K562 (cell line): ENCODE data around the gene SCAP. TPM values are rescaled to one million over a fixed set of nuclear protein-coding genes. Genes with fewer than 3 reads are reported as not detected.

ENCODE experiments used
- GTF2E2 ChIP-seq: fragments of 200-800 bp; sonication (Bioruptor generic); IDR thresholded peaks from 2 replicates; pipeline ENCODE4 v1.6.1; 2016; ENCODE audit warnings: missing genetic modification characterization, missing compliant biosample characterization
- NFE2L1 ChIP-seq: fragments of 450-650 bp; IDR thresholded peaks from 2 replicates; pipeline ENCODE4 v1.6.1; 2016; ENCODE audit warnings: missing genetic modification characterization, low read depth, mild to moderate bottlenecking, missing compliant biosample characterization, moderate library complexity, borderline replicate concordance
- POLR2G ChIP-seq: fragments of 200-400 bp; formaldehyde crosslinking; IDR thresholded peaks from 2 replicates; pipeline ENCODE4 v1.6.1; 2017; ENCODE audit warnings: low read depth, mild to moderate bottlenecking, antibody characterized with exemption, low read length, moderate library complexity
- SREBF1 ChIP-seq: fragments of 150-350 bp; IDR thresholded peaks from 2 replicates; pipeline ENCODE4 v1.6.1; 2014; ENCODE audit warnings: antibody characterized with exemption, low read depth, low read length, borderline replicate concordance
- U2AF2 ChIP-seq: fragments of 200-400 bp; formaldehyde crosslinking; optimal IDR thresholded peaks from 2 replicates; pipeline ENCODE3; 2017; ENCODE audit warnings: low read depth, mild to moderate bottlenecking, low read length
- ZC3H8 ChIP-seq: fragments of 450-650 bp; IDR thresholded peaks from 2 replicates; pipeline ENCODE4 v1.6.1; 2017
- polyA plus RNA-seq, 8 experiments: library from polyadenylated mRNA; depleted of rRNA in 4 of 8; stranded (reverse) in 5 of 8; unstranded in 3 of 8; fragments of >200 nt; fragmentation: Nextera tagmentation in 2 of 8; fragmentation: Illumina TruSeq in 1 of 8; extraction: Ambion mirVana in 2 of 8; extraction: Trizol in 1 of 8; gene quantifications; 2 replicates each; pipeline versions ENCODE4 v1.2.1 to v1.2.3, GENCODE V29; 2011 to 2014; ENCODE audit warnings: inconsistent platforms in 1 of 8, missing spikeins in 1 of 8
- total RNA-seq, 7 experiments: library from RNA; depleted of rRNA in 6 of 7; stranded (reverse); fragments of >200 nt in 6 of 7; fragmentation: Illumina TruSeq in 2 of 7; extraction: Trizol in 2 of 7; gene quantifications; 2 replicates each; pipeline versions ENCODE4 v1.2.1 to v1.2.3, GENCODE V29; 2011 to 2021; ENCODE audit warnings: low replicate concordance in 1 of 7
- TF ChIP-seq, protein P1 (sequence below): IDR thresholded peaks from 3 replicates; pipeline ENCODE4 v1.6.1; 2011; ENCODE audit warnings: borderline replicate concordance, mild to moderate bottlenecking; ENCODE audit not compliant: insufficient read length, insufficient read depth
- TF ChIP-seq, protein P2 (sequence below), 2 experiments: fragments of 450-650 bp; IDR thresholded peaks; 2 replicates each; pipeline ENCODE4 v1.6.1; 2018; ENCODE audit warnings: mild to moderate bottlenecking in 2 of 2, low read depth in 1 of 2; ENCODE audit not compliant: partially characterized antibody in 2 of 2
- TF ChIP-seq, protein P3 (sequence below): fragments of 450-650 bp; IDR thresholded peaks from 2 replicates; pipeline ENCODE4 v1.6.1; 2016; ENCODE audit warnings: mild to moderate bottlenecking, moderate library complexity

SCAP gene
- total and polyA plus RNA-seq, 9 of the 15 experiments (the other 6 are each of a cell fraction or from before 2014, with no cell fraction given) = 2.6 to 104 (median 37.8) TPM

DNA sequence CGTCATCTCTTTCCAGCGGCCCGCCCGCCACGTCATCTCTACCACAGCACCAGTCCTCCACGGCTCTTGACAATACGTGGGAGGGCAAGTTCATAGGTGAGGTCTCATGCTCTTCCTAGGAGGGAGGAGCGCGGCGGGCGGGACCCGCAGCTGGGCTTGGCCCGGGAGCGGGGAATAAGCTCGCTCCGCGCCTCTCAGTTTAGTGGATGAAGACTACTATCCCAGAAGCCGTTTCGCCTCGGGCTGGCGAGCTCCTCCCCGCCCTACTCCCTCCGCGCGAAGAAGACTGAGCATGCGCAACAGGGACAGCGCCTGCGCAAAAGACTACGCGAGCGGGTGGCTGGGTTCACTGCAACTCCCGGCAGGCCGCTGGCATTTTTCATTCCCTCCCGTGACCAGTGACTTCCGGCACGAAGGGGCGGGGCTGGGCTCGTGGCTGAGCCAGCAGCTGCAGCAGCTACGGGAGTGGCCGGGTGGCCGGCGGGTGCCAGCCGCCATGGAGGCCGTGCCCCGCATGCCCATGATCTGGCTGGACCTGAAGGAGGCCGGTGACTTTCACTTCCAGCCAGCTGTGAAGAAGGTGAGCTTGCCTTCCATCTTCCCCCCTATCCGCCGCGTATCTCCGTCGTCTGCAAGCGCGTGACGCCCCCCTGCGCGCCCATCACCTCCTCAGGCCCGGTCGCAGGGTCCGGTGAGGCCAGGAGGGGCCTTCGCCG, 95.0 kb downstream of the SCAP start, which contains the start of gene PTPN23 (continued):
- TF ChIP-seq, protein P1, sequence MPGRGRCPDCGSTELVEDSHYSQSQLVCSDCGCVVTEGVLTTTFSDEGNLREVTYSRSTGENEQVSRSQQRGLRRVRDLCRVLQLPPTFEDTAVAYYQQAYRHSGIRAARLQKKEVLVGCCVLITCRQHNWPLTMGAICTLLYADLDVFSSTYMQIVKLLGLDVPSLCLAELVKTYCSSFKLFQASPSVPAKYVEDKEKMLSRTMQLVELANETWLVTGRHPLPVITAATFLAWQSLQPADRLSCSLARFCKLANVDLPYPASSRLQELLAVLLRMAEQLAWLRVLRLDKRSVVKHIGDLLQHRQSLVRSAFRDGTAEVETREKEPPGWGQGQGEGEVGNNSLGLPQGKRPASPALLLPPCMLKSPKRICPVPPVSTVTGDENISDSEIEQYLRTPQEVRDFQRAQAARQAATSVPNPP = no peak
- TF ChIP-seq U2AF2 = no peak
- peak; percentile 94 for TF ChIP-seq POLR2G
- TF ChIP-seq NFE2L1 = no peak
- TF ChIP-seq ZC3H8 = peak; percentile 52; the same call in 1 of the 2 replicates
- TF ChIP-seq GTF2E2 (tag) = no peak
- TF ChIP-seq, protein P2, sequence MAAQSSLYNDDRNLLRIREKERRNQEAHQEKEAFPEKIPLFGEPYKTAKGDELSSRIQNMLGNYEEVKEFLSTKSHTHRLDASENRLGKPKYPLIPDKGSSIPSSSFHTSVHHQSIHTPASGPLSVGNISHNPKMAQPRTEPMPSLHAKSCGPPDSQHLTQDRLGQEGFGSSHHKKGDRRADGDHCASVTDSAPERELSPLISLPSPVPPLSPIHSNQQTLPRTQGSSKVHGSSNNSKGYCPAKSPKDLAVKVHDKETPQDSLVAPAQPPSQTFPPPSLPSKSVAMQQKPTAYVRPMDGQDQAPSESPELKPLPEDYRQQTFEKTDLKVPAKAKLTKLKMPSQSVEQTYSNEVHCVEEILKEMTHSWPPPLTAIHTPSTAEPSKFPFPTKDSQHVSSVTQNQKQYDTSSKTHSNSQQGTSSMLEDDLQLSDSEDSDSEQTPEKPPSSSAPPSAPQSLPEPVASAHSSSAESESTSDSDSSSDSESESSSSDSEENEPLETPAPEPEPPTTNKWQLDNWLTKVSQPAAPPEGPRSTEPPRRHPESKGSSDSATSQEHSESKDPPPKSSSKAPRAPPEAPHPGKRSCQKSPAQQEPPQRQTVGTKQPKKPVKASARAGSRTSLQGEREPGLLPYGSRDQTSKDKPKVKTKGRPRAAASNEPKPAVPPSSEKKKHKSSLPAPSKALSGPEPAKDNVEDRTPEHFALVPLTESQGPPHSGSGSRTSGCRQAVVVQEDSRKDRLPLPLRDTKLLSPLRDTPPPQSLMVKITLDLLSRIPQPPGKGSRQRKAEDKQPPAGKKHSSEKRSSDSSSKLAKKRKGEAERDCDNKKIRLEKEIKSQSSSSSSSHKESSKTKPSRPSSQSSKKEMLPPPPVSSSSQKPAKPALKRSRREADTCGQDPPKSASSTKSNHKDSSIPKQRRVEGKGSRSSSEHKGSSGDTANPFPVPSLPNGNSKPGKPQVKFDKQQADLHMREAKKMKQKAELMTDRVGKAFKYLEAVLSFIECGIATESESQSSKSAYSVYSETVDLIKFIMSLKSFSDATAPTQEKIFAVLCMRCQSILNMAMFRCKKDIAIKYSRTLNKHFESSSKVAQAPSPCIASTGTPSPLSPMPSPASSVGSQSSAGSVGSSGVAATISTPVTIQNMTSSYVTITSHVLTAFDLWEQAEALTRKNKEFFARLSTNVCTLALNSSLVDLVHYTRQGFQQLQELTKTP (IDR thresholded peaks at IDR 0.05; ENCODE audit: low read depth in 1 of 2, partially characterized antibody in 2 of 2) = peak in 1 of 2 experiments; percentile 91
- TF ChIP-seq SREBF1 = no peak
- TF ChIP-seq, protein P3, sequence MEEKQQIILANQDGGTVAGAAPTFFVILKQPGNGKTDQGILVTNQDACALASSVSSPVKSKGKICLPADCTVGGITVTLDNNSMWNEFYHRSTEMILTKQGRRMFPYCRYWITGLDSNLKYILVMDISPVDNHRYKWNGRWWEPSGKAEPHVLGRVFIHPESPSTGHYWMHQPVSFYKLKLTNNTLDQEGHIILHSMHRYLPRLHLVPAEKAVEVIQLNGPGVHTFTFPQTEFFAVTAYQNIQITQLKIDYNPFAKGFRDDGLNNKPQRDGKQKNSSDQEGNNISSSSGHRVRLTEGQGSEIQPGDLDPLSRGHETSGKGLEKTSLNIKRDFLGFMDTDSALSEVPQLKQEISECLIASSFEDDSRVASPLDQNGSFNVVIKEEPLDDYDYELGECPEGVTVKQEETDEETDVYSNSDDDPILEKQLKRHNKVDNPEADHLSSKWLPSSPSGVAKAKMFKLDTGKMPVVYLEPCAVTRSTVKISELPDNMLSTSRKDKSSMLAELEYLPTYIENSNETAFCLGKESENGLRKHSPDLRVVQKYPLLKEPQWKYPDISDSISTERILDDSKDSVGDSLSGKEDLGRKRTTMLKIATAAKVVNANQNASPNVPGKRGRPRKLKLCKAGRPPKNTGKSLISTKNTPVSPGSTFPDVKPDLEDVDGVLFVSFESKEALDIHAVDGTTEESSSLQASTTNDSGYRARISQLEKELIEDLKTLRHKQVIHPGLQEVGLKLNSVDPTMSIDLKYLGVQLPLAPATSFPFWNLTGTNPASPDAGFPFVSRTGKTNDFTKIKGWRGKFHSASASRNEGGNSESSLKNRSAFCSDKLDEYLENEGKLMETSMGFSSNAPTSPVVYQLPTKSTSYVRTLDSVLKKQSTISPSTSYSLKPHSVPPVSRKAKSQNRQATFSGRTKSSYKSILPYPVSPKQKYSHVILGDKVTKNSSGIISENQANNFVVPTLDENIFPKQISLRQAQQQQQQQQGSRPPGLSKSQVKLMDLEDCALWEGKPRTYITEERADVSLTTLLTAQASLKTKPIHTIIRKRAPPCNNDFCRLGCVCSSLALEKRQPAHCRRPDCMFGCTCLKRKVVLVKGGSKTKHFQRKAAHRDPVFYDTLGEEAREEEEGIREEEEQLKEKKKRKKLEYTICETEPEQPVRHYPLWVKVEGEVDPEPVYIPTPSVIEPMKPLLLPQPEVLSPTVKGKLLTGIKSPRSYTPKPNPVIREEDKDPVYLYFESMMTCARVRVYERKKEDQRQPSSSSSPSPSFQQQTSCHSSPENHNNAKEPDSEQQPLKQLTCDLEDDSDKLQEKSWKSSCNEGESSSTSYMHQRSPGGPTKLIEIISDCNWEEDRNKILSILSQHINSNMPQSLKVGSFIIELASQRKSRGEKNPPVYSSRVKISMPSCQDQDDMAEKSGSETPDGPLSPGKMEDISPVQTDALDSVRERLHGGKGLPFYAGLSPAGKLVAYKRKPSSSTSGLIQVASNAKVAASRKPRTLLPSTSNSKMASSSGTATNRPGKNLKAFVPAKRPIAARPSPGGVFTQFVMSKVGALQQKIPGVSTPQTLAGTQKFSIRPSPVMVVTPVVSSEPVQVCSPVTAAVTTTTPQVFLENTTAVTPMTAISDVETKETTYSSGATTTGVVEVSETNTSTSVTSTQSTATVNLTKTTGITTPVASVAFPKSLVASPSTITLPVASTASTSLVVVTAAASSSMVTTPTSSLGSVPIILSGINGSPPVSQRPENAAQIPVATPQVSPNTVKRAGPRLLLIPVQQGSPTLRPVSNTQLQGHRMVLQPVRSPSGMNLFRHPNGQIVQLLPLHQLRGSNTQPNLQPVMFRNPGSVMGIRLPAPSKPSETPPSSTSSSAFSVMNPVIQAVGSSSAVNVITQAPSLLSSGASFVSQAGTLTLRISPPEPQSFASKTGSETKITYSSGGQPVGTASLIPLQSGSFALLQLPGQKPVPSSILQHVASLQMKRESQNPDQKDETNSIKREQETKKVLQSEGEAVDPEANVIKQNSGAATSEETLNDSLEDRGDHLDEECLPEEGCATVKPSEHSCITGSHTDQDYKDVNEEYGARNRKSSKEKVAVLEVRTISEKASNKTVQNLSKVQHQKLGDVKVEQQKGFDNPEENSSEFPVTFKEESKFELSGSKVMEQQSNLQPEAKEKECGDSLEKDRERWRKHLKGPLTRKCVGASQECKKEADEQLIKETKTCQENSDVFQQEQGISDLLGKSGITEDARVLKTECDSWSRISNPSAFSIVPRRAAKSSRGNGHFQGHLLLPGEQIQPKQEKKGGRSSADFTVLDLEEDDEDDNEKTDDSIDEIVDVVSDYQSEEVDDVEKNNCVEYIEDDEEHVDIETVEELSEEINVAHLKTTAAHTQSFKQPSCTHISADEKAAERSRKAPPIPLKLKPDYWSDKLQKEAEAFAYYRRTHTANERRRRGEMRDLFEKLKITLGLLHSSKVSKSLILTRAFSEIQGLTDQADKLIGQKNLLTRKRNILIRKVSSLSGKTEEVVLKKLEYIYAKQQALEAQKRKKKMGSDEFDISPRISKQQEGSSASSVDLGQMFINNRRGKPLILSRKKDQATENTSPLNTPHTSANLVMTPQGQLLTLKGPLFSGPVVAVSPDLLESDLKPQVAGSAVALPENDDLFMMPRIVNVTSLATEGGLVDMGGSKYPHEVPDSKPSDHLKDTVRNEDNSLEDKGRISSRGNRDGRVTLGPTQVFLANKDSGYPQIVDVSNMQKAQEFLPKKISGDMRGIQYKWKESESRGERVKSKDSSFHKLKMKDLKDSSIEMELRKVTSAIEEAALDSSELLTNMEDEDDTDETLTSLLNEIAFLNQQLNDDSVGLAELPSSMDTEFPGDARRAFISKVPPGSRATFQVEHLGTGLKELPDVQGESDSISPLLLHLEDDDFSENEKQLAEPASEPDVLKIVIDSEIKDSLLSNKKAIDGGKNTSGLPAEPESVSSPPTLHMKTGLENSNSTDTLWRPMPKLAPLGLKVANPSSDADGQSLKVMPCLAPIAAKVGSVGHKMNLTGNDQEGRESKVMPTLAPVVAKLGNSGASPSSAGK = peak; percentile 71
